B cell (primary cell): ENCODE data around the gene GBE1.

Experiments
- EZH2 ChIP-seq: IDR thresholded peaks from 2 replicates; pipeline ENCODE4 v1.6.1; 2012; ENCODE audit warnings: borderline replicate concordance, low read depth, mild to moderate bottlenecking, moderate library complexity, low read length; ENCODE audit not compliant: insufficient read depth, poor library complexity, severe bottlenecking
- TF ChIP-seq, protein P1 (sequence below): fragments of 200-600 bp; IDR thresholded peaks from one replicate; pipeline ENCODE4 v1.8.0; 2022; ENCODE audit warnings: antibody characterized with exemption, mild to moderate bottlenecking

DNA sequence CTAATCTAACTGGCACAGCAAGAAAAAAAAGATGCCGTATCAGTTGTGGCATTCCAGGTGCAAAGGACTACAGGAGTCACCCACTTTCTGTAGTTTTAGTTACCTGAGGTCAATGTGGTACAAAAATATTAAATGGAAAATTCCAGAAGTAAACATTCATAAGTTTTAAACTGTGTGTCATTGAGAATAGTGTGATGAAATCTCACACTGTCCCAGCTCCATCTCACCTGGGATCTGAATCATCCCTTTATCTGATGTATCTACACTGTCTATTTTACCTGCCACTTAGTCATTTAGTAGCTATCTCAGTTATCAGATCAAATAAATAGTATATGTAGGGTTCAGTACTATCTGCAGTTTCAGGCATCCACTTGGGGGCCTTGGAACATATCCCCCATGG lies 26.7 kb downstream of the GBE1 start:
- TF ChIP-seq, protein P1, sequence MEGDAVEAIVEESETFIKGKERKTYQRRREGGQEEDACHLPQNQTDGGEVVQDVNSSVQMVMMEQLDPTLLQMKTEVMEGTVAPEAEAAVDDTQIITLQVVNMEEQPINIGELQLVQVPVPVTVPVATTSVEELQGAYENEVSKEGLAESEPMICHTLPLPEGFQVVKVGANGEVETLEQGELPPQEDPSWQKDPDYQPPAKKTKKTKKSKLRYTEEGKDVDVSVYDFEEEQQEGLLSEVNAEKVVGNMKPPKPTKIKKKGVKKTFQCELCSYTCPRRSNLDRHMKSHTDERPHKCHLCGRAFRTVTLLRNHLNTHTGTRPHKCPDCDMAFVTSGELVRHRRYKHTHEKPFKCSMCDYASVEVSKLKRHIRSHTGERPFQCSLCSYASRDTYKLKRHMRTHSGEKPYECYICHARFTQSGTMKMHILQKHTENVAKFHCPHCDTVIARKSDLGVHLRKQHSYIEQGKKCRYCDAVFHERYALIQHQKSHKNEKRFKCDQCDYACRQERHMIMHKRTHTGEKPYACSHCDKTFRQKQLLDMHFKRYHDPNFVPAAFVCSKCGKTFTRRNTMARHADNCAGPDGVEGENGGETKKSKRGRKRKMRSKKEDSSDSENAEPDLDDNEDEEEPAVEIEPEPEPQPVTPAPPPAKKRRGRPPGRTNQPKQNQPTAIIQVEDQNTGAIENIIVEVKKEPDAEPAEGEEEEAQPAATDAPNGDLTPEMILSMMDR, result no peak
- no peak for TF ChIP-seq EZH2
